Ascending aorta (tissue), 2 donors: Measurements from ENCODE around the gene ZDHHC7. TPM values are rescaled to one million over a fixed set of nuclear protein-coding genes. Genes with fewer than 3 reads are reported as not detected.

Source experiments
- DNase-seq, 2 donors: peaks; one replicate each; pipeline ENCODE4 v3.0.0-alpha.2; 2019; ENCODE audit warnings: low spot score in 2 of 2
- H3K27ac ChIP-seq, 2 donors: fragments of 200-600 bp; sonication (generic); one replicate each; pipeline ENCODE4 v1.5.1; 2016 to 2017; ENCODE audit warnings: mild to moderate bottlenecking in 1 of 2
- H3K27me3 ChIP-seq: fragments of 200-600 bp; sonication (generic); one replicate; pipeline ENCODE4 v1.5.1; 2017
- H3K36me3 ChIP-seq, 2 donors: fragments of 200-600 bp; sonication (generic); one replicate each; pipeline ENCODE4 v1.5.1; 2016
- H3K4me1 ChIP-seq, 2 donors: fragments of 200-600 bp; sonication (generic); one replicate each; pipeline ENCODE4 v1.5.1; 2016 to 2017; ENCODE audit warnings: mild to moderate bottlenecking in 1 of 2
- H3K4me3 ChIP-seq, 2 donors: fragments of 200-600 bp; sonication (generic); one replicate each; pipeline ENCODE4 v1.5.1; 2016 to 2017; ENCODE audit warnings: mild to moderate bottlenecking in 1 of 2
- H3K9me3 ChIP-seq, 2 donors: fragments of 200-600 bp; sonication (generic); one replicate each; pipeline ENCODE4 v1.5.1; 2016
- intact Hi-C: fragments of 100-400 bp; cut with DNase I; formaldehyde crosslinking; loops from one replicate; pipeline ENCODE4 v1.15.1; 2023
- total RNA-seq: library from RNA; depleted of rRNA; stranded (reverse); fragments of >200 nt; gene quantifications from one replicate; pipeline ENCODE4 v1.1.0, GENCODE V29; 2016
- TF ChIP-seq, protein P1 (sequence below), 3 experiments: fragments of 200-600 bp in 2 of 3; fragments of 450-650 bp in 1 of 3; sonication (generic) in 2 of 3; IDR thresholded peaks; one replicate each; pipeline ENCODE4 v1.5.1; 2016 to 2019; ENCODE audit warnings: antibody characterized with exemption in 3 of 3, mild to moderate bottlenecking in 1 of 3, moderate library complexity in 1 of 3

Gene ZDHHC7
- total RNA-seq, 1 donor from 2014 or later = 70.7 TPM

DNA sequence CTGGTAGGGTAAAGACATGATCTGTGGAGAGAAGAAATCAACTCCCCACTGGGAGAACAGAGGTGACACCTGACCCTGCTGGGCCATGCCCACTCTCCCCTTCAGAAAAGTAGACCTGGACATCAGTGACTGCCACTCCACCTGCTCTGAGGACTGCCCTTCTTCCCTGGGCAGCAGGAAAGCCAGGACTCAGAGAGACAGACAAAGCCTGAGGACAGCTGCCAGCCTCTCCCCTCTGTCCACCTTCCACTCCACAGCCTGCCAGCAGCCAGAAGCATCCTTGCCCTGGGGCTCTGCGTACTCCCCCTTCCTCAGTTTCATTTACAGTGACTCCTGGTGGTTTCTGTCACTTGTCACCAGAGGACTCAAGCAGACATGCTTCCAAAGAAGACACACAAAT, 24.5 kb downstream of the ZDHHC7 start:
- peaks cover 0 to 13% of the 10 kb centered on the region in 2 donors for H3K4me1 ChIP-seq
- H3K9me3 ChIP-seq = no peaks in the 10 kb centered on the region
- DNase-seq = no peak

DNA sequence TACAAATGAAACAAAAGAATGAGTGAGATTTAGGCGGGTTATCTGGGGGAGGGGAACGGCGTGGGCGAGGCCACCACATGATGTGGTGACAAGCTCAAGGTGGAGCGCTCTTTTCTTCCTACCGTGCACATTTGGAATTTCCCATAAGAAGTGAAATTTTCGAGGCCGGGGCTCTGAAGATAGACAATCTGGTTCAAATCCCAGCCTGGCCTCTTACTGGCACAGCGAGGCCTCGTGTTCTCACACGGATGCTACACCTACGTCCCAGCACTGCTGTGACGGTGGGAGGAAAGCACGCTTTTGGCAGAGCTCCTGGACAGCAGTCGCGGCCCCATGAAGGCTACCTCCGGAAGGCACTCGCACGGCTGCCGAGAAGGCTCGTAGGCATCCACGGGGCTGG, 25.2 kb downstream of the ZDHHC7 start:
- TF ChIP-seq, protein P1, sequence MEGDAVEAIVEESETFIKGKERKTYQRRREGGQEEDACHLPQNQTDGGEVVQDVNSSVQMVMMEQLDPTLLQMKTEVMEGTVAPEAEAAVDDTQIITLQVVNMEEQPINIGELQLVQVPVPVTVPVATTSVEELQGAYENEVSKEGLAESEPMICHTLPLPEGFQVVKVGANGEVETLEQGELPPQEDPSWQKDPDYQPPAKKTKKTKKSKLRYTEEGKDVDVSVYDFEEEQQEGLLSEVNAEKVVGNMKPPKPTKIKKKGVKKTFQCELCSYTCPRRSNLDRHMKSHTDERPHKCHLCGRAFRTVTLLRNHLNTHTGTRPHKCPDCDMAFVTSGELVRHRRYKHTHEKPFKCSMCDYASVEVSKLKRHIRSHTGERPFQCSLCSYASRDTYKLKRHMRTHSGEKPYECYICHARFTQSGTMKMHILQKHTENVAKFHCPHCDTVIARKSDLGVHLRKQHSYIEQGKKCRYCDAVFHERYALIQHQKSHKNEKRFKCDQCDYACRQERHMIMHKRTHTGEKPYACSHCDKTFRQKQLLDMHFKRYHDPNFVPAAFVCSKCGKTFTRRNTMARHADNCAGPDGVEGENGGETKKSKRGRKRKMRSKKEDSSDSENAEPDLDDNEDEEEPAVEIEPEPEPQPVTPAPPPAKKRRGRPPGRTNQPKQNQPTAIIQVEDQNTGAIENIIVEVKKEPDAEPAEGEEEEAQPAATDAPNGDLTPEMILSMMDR (IDR thresholded peaks at IDR 0.05) = no peak
- Histone ChIP-seq H3K27me3 (no peaks in the 10 kb centered on the region), H3K27ac (no peak overlapping the region), H3K4me1 (peaks cover 0 to 11% of the 10 kb centered on the region in 2 donors), H3K4me3 (no peak overlapping the region), H3K36me3 (peaks cover 44 to 84% of the 10 kb centered on the region in 2 donors), H3K9me3 (no peaks in the 10 kb centered on the region)
- intact Hi-C loops = no loop called here
- DNase-seq = no peak

More for the DNA sequence above, 24.5 kb downstream of the ZDHHC7 start:
- Histone ChIP-seq H3K27ac (no peak overlapping the region), H3K4me3 (no peak overlapping the region), H3K27me3 (no peaks in the 10 kb centered on the region), H3K36me3 (peaks cover 36 to 76% of the 10 kb centered on the region in 2 donors)
- intact Hi-C loops = no loop called here
- TF ChIP-seq, protein P1 (IDR thresholded peaks at IDR 0.05) = no peak

DNA sequence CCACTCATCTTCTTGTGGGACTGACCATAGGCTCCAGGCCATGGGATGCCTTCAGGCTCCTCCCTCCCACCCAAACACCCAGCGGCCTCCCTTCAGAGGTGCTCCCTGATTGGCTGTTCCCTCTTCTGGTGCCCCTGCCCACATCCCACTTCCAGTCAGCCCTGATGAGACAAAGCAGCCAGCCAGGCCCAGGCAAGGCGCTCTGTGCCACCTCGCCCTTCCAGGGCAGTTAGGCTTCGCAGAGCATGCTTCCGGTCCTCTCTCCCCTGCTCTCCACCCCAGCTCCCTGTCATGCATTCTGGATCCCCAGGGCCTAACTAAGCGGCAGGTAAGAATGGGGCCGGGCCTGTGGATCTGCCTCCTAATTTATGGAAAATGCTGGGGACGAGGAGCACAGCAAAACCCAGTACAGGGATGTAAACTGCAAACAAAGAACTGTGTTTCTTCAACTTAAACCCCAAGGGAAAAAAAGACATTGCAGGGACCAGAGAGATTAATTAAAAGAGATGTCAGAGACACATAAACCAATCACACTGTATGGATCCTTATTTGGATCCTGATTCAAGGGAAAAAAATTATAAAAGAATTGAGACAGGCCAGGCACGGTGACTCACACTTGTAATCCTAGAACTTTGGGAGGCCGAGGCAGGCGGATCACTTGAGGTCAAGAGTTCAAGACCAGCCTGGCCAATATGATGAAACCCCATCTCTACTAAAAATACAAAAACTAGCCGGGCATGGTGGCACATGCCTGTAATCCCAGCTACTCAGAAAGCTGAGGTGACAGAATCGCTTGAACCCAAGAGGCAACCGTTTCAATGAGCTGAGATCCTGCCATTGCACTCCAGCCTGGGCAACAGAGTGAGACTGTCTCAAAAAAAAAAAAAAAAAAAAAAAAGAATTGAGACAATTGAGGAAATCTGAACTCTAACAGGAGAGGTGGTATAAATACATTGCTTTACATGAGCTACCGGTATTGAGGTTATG, 26.0 kb downstream of the ZDHHC7 start:
- TF ChIP-seq, protein P1 (IDR thresholded peaks at IDR 0.05) = no peak
- no peaks in the 10 kb centered on the region for H3K27me3 ChIP-seq
- peaks cover 50 to 85% of the 10 kb centered on the region in 2 donors for H3K36me3 ChIP-seq
- H3K4me3 ChIP-seq = no peak overlapping the region
- H3K27ac ChIP-seq = no peak overlapping the region
- intact Hi-C loops = no loop called here
- no peaks in the 10 kb centered on the region for H3K9me3 ChIP-seq
- DNase-seq = no peak
- peaks cover 0 to 11% of the 10 kb centered on the region in 2 donors for H3K4me1 ChIP-seq

DNA sequence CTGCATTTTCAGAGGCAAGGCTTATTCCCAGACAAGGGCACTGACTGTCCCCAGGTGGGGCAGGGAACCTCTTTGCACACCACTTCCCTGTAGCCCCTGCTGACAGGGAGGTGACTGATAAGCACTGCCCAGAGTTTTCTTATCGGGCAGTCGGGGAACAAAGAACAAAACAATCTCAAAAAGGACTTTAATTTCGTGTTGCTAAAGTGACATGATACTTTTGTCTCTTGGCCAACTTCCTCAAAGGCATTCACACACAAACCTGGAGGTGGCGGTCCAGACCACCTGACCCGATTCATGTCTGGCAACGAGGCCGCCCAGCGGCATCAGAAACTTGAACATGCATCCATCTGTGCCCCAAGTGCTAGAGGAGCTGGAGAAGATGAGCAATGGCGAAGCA, 28.9 kb downstream of the ZDHHC7 start:
- TF ChIP-seq, protein P1 (IDR thresholded peaks at IDR 0.05) = no peak
- no peaks in the 10 kb centered on the region for H3K9me3 ChIP-seq
- peaks cover 0 to 12% of the 10 kb centered on the region in 2 donors for H3K4me1 ChIP-seq
- no peak for DNase-seq
- H3K27me3 ChIP-seq = no peaks in the 10 kb centered on the region
- H3K27ac ChIP-seq = peak overlapping the region in 1 of 2 donors; percentile 19
- H3K4me3 ChIP-seq = no peak overlapping the region
- intact Hi-C loops = no loop called here
- peaks cover 37 to 75% of the 10 kb centered on the region in 2 donors for H3K36me3 ChIP-seq

DNA sequence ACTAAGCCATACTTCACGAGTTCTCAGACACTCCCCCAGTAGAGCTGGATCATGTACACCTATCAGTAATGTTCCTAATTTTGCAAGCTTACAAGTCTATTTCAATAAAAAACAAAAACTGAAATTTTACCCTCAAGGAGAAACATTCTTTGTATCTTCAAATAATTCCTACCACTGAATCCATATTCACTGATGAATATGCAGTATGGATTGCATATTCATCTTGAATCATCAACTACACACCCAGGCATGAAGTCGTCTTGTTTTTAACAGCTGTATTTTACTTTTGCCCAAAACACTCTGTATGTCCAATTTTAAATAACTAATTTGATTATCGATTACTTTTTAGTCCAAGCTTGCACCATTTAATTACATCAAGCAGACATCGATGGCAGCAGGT, 31.8 kb downstream of the ZDHHC7 start:
- peaks cover 57 to 81% of the 10 kb centered on the region in 2 donors for H3K36me3 ChIP-seq
- TF ChIP-seq, protein P1 (IDR thresholded peaks at IDR 0.05) = no peak
- no peak for DNase-seq
- H3K27me3 ChIP-seq = no peaks in the 10 kb centered on the region
- intact Hi-C loops = no loop called here
- H3K4me3 ChIP-seq = no peak overlapping the region
- peaks cover 0 to 4% of the 10 kb centered on the region in 2 donors for H3K4me1 ChIP-seq
- H3K9me3 ChIP-seq = no peaks in the 10 kb centered on the region
- no peak overlapping the region for H3K27ac ChIP-seq
